ENCODE data around the gene ZNF516. TPM values are rescaled to one million over a fixed set of nuclear protein-coding genes. Genes with fewer than 3 reads are reported as not detected.

The ZNF516 gene
- total RNA-seq, 3 donors from 2014 or later: 22.0 to 47.9 (median 23.2) TPM

- Histone ChIP-seq H3K9me3 (no peaks in the 10 kb centered on the region), H3K36me3 (ENCODE audit: low read depth) (no peaks in the 10 kb centered on the region), H3K4me1 (ENCODE audit: low read depth) (no peaks in the 10 kb centered on the region), H3K4me3 (no peak overlapping the region)
- intact Hi-C loops (cut with DNase I, micrococcal nuclease): no loop called here
- no peak for ATAC-seq
- no peak for DNase-seq
- no peak for TF ChIP-seq CTCF (IDR thresholded peaks at IDR 0.05)
These were observed 129.5 kb downstream of the ZNF516 start for GRCh38 chr18:76365561-76365960.

- Histone ChIP-seq H3K4me1 (ENCODE audit: low read depth) (no peaks in the 10 kb centered on the region), H3K9me3 (no peaks in the 10 kb centered on the region), H3K4me3 (no peak overlapping the region), H3K36me3 (ENCODE audit: low read depth) (no peaks in the 10 kb centered on the region)
- ATAC-seq (no peak), DNase-seq (no peak)
- intact Hi-C loops (cut with DNase I, micrococcal nuclease): no loop called here
- no peak for TF ChIP-seq CTCF (IDR thresholded peaks at IDR 0.05)
These were observed 130.5 kb downstream of the ZNF516 start for GRCh38 chr18:76364282-76365259.

- TF ChIP-seq CTCF (IDR thresholded peaks at IDR 0.05): no peak
- no peak for DNase-seq
- no peak for ATAC-seq
- Histone ChIP-seq H3K4me3 (no peak overlapping the region), H3K4me1 (ENCODE audit: low read depth) (no peaks in the 10 kb centered on the region), H3K36me3 (ENCODE audit: low read depth) (no peaks in the 10 kb centered on the region), H3K9me3 (no peaks in the 10 kb centered on the region)
- intact Hi-C loops (cut with DNase I, micrococcal nuclease): no loop called here
These were observed 131.5 kb downstream of the ZNF516 start for GRCh38 chr18:76363436-76364120.

GRCh38 chr18:76362676-76363075, 132.4 kb downstream of the ZNF516 start:
- no peak for DNase-seq
- no peak for ATAC-seq
- no peak overlapping the region for H3K4me3 ChIP-seq
- intact Hi-C loops (cut with DNase I, micrococcal nuclease): no loop called here
- no peaks in the 10 kb centered on the region for H3K4me1 ChIP-seq (ENCODE audit: low read depth)
- no peaks in the 10 kb centered on the region for H3K36me3 ChIP-seq (ENCODE audit: low read depth)
- no peaks in the 10 kb centered on the region for H3K9me3 ChIP-seq
- no peak for TF ChIP-seq CTCF (IDR thresholded peaks at IDR 0.05)

- no peaks in the 10 kb centered on the region for H3K36me3 ChIP-seq (ENCODE audit: low read depth)
- ATAC-seq (no peak), DNase-seq (no peak)
- no peaks in the 10 kb centered on the region for H3K9me3 ChIP-seq
- intact Hi-C loops (cut with DNase I, micrococcal nuclease): no loop called here
- H3K4me3 ChIP-seq: no peak overlapping the region
- H3K4me1 ChIP-seq (ENCODE audit: low read depth): no peaks in the 10 kb centered on the region
- TF ChIP-seq CTCF (IDR thresholded peaks at IDR 0.05): no peak
These were observed 133.8 kb downstream of the ZNF516 start for GRCh38 chr18:76361219-76361618.
